Caco-2 (cell line): ENCODE results near the gene MAFF. TPM values are rescaled to one million over a fixed set of nuclear protein-coding genes. Genes with fewer than 3 reads are reported as not detected.

ENCODE experiments used
- BruUV-seq: library from RNA; stranded (reverse); fragments of 400-500 nt; replicated peaks from 2 replicates; lab custom pipeline; 2021; lab: Mats Ljungman, UMichigan
- CTCF ChIA-PET: fragments of 300-600 bp; sonication (Branson Sonifier 250); formaldehyde crosslinking; loops from one replicate; lab custom pipeline; 2022; ENCODE audit warnings: antibody characterized with exemption; lab: Charles Lee
- POLR2A ChIA-PET: fragments of 300-600 bp; sonication (Branson Sonifier 250); formaldehyde crosslinking; loops from one replicate; lab custom pipeline; 2022; ENCODE audit warnings: antibody characterized with exemption; lab: Charles Lee
- DNase-seq, 2 experiments: peaks; one replicate each; pipeline versions ENCODE4 v3.0.0 to v3.0.0-alpha.2; 2020 to 2022
- H3K27me3 ChIP-seq: replicated peaks from 2 replicates; pipeline ENCODE4 v1.6.0; 2011; ENCODE audit warnings: low read length; ENCODE audit not compliant: control insufficient read depth, insufficient read depth
- H3K36me3 ChIP-seq: 2 replicates; pipeline ENCODE4 v1.5.1; 2011; ENCODE audit warnings: low read length; ENCODE audit not compliant: control insufficient read depth, insufficient read depth
- H3K4me1 ChIP-seq: fragments of 250-450 bp; sonication (Bioruptor Pico); 2 replicates; pipeline ENCODE4 v1.5.1; 2020; ENCODE audit warnings: mild to moderate bottlenecking
- H3K4me3 ChIP-seq: 2 replicates; pipeline ENCODE4 v1.5.1; 2011; ENCODE audit warnings: low read depth, mild to moderate bottlenecking, control low read depth, low read length
- H3K9me3 ChIP-seq: fragments of 250-450 bp; sonication (Bioruptor Pico); 2 replicates; pipeline ENCODE4 v1.5.1; 2020; ENCODE audit warnings: mild to moderate bottlenecking, moderate library complexity
- H3K27ac Mint-ChIP-seq: one replicate; pipeline ENCODE4 v1.8.0; 2022; ENCODE audit warnings: mixed read lengths; ENCODE audit not compliant: unreplicated experiment
- H3K27me3 Mint-ChIP-seq: one replicate; pipeline ENCODE4 v1.8.0; 2022; ENCODE audit warnings: mixed read lengths; ENCODE audit not compliant: insufficient read depth, unreplicated experiment
- H3K36me3 Mint-ChIP-seq: one replicate; pipeline ENCODE4 v1.8.0; 2022; ENCODE audit warnings: mild to moderate bottlenecking, mixed read lengths; ENCODE audit not compliant: insufficient read depth, unreplicated experiment
- H3K4me1 Mint-ChIP-seq: one replicate; pipeline ENCODE4 v1.8.0; 2022; ENCODE audit warnings: low read depth, mixed read lengths; ENCODE audit not compliant: unreplicated experiment
- H3K4me3 Mint-ChIP-seq: one replicate; pipeline ENCODE4 v1.8.0; 2022; ENCODE audit warnings: mild to moderate bottlenecking, moderate library complexity, mixed read lengths; ENCODE audit not compliant: unreplicated experiment
- H3K9me3 Mint-ChIP-seq: one replicate; pipeline ENCODE4 v1.8.0; 2022; ENCODE audit warnings: mixed read lengths; ENCODE audit not compliant: unreplicated experiment
- CTCF ChIP-seq, 2 experiments: fragments of 200-600 bp in 1 of 2; IDR thresholded peaks; 1 replicate in 1 of 2; 2 replicates in 1 of 2; pipeline versions ENCODE4 v1.5.1 to v1.8.0; 2011 to 2022; ENCODE audit warnings: antibody characterized with exemption in 1 of 2, control low read depth in 1 of 2, inconsistent platforms in 1 of 2, low read depth in 1 of 2, low read length in 1 of 2, mild to moderate bottlenecking in 1 of 2, moderate library complexity in 1 of 2; ENCODE audit not compliant: insufficient read depth in 1 of 2, severe bottlenecking in 1 of 2, unreplicated experiment in 1 of 2
- intact Hi-C: fragments of 100-400 bp; cut with micrococcal nuclease; formaldehyde crosslinking; loops from one replicate; pipeline ENCODE4 v1.10.0; 2022; ENCODE audit not compliant: unreplicated experiment
- total RNA-seq: library from RNA; stranded (reverse); gene quantifications from 2 replicates; pipeline ENCODE4 v1.2.3, GENCODE V29; 2022

MAFF gene
- total RNA-seq, 1 experiment from 2014 or later: 6.8 TPM

DNA sequence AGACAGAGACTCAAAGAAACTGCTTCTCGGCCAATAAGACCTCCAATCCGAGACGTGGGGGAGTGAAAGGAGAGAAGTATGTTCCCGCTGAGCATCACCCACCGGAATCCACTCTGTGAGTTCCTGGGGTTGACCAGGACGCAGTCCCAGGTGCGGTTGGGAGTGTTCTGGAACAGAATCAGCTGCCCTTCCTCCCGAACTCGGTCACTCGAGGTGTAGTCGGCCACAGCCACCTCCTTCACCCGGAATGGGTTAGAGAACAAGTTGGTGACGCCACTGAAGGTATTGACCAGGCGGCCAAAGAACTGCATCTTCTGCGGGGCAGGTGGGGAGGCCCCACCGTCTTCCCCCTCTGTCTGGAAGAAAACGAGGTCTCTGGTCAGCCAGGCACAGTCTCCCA is 32.7 kb upstream of the MAFF start:
- BruUV-seq: no TSS peak

GRCh38 chr22:38170469-38170868 is 31.3 kb upstream of the MAFF start:
- intact Hi-C loops: no loop called here
- H3K36me3 ChIP-seq: no peaks in the 10 kb centered on the region; the same call in 1 of the 2 replicates
- no peaks in the 10 kb centered on the region for H3K27me3 ChIP-seq
- no peaks in the 10 kb centered on the region; the same call in 1 of the 2 replicates for H3K4me1 ChIP-seq
- H3K9me3 Mint-ChIP-seq: no peaks in the 10 kb centered on the region
- H3K4me1 Mint-ChIP-seq: no peaks in the 10 kb centered on the region
- no TSS peak for BruUV-seq
- POLR2A ChIA-PET: no interaction called here
- no peak overlapping the region for H3K27ac Mint-ChIP-seq
- CTCF ChIA-PET: no interaction called here
- no peak for TF ChIP-seq CTCF (IDR thresholded peaks at IDR 0.05; ENCODE audit: insufficient read depth in 1 of 2, low read depth in 1 of 2, low read length in 1 of 2, severe bottlenecking in 1 of 2, unreplicated experiment in 1 of 2)
- H3K4me3 Mint-ChIP-seq: no peak overlapping the region
- no peaks in the 10 kb centered on the region for H3K9me3 ChIP-seq
- DNase-seq: no peak
- no peak overlapping the region for H3K4me3 ChIP-seq
- H3K27me3 Mint-ChIP-seq: no peaks in the 10 kb centered on the region
- H3K36me3 Mint-ChIP-seq: peaks cover 13% of the 10 kb centered on the region

More for the DNA sequence above, 32.7 kb upstream of the MAFF start:
- H3K4me1 ChIP-seq: peaks cover 13% of the 10 kb centered on the region
- intact Hi-C loops: no loop called here
- ChIA-PET CTCF (no interaction called here), POLR2A (no interaction called here)
- H3K27ac Mint-ChIP-seq: no peak overlapping the region
- H3K27me3 ChIP-seq: no peaks in the 10 kb centered on the region
- no peaks in the 10 kb centered on the region for H3K27me3 Mint-ChIP-seq
- H3K9me3 Mint-ChIP-seq: no peaks in the 10 kb centered on the region
- H3K4me3 Mint-ChIP-seq: no peak overlapping the region
- no peak for DNase-seq
- no peak for TF ChIP-seq CTCF (IDR thresholded peaks at IDR 0.05; ENCODE audit: insufficient read depth in 1 of 2, low read depth in 1 of 2, low read length in 1 of 2, severe bottlenecking in 1 of 2, unreplicated experiment in 1 of 2)
- H3K36me3 Mint-ChIP-seq: peaks cover 8% of the 10 kb centered on the region
- H3K4me1 Mint-ChIP-seq: peaks cover 13% of the 10 kb centered on the region
- H3K4me3 ChIP-seq: no peak overlapping the region
- H3K36me3 ChIP-seq: no peaks in the 10 kb centered on the region; the same call in 1 of the 2 replicates
- H3K9me3 ChIP-seq: no peaks in the 10 kb centered on the region

DNA sequence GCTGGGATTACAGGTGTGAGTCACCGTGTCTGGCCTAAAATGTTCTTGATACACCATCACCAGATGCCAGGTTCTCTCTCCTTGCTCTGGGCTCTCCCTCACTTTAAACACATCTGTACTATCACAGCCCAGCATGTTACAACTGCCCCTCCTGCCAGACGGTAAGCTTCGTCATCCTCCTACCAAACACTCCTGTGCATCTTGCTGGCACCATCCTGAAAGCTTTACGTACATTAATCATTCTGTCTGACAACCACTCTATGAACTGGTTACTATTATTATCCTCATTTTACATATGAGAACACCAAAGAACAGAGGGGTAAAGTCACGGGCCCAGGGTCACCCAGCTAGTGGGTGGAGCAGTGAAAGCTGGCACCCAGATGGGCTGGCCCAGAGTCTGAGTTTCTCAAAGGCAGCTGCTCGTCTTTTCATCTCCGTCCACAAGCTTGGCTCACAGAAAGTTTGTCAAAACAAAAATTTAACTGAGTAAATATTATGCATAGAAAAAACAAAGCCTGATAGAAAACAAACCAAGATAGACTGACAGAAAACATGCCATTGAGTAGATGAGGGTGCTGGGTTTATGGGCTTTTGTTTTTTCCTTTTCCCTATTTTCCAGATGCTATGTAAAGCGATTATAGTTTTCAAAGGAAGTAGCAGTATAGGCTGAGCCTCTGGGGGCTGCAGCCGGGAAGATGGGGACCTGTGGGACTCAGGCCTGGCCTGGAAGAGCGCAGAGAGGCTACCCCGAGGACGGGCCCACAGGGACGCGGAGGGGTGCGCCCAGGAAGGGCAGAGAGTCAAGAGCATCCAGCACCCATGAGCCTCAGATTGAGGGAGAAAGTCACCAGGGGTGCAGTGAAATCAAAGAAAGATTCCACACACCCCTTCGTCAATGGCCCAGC is 29.6 kb upstream of the MAFF start:
- Mint-ChIP-seq H3K4me3 (no peak overlapping the region), H3K36me3 (peaks cover 7% of the 10 kb centered on the region), H3K9me3 (no peaks in the 10 kb centered on the region), H3K4me1 (no peaks in the 10 kb centered on the region), H3K27ac (no peak overlapping the region), H3K27me3 (no peaks in the 10 kb centered on the region)
- no peaks in the 10 kb centered on the region for H3K36me3 ChIP-seq
- no peak for TF ChIP-seq CTCF (IDR thresholded peaks at IDR 0.05; ENCODE audit: insufficient read depth in 1 of 2, low read depth in 1 of 2, low read length in 1 of 2, severe bottlenecking in 1 of 2, unreplicated experiment in 1 of 2)
- H3K4me3 ChIP-seq: no peak overlapping the region
- intact Hi-C loops: no loop called here
- no peaks in the 10 kb centered on the region for H3K27me3 ChIP-seq
- POLR2A ChIA-PET: no interaction called here
- H3K9me3 ChIP-seq: no peaks in the 10 kb centered on the region
- H3K4me1 ChIP-seq: peaks cover 2% of the 10 kb centered on the region
- no TSS peak for BruUV-seq
- CTCF ChIA-PET: no interaction called here
- DNase-seq: no peak
